Sigmoid colon (tissue), 4 donors: Measurements from ENCODE around the gene UBR7.

Source experiments
- EP300 ChIP-seq, 4 donors: sonication (generic); formaldehyde crosslinking; IDR thresholded peaks; one replicate each; pipeline ENCODE4 v1.6.1; 2017; ENCODE audit warnings: antibody characterized with exemption in 4 of 4
- POLR2A ChIP-seq, 2 donors: fragments of 450-650 bp; IDR thresholded peaks; one replicate each; pipeline ENCODE4 v1.6.1; 2016; ENCODE audit warnings: antibody characterized with exemption in 2 of 2, mild to moderate bottlenecking in 2 of 2, moderate library complexity in 2 of 2
- TF ChIP-seq, protein P1 (sequence below), 4 experiments: fragments of 450-650 bp in 3 of 4; fragments of 200-600 bp in 1 of 4; IDR thresholded peaks; one replicate each; pipeline ENCODE4 v1.5.1; 2016 to 2019; ENCODE audit warnings: antibody characterized with exemption in 4 of 4, mild to moderate bottlenecking in 3 of 4, moderate library complexity in 2 of 4

DNA sequence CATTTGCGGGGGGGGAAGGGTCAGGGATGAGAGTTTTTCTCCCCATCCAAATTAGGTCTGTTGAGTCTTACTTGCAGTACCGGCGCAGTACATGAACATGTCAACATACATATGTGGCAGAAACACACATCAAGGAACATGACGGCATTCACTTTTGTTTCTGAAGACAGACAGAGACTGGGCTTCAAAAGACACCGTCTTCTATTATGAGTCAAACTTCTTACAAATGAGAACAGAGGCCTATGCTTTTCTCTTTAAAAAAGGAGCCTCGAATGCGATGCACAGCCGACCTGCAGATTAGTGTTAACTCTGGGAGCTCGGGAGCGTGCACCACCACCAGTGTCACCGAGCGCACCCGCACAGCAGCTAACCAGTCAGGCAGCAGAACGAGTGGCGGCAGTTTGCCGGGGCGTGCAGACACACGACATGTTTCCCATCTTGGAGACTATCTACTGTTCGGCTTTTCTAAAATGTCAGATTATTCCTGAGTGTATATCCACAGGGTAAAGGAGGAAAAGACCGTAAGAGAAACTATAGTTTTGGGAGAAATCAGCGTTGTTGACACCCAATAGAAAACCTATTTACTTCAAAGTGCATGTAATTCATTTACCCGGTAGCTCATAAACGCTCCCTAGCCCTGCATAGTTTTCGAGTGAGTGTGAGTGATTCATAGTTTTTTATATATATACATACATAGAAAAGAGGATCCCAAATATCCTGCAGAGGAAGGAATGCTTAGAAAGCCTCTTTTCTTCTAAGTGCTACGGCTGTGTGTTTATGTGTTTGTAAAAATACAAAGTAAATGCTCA is 33.0 kb downstream of the UBR7 start:
- no peak for TF ChIP-seq POLR2A (IDR thresholded peaks at IDR 0.05)
- TF ChIP-seq, protein P1, sequence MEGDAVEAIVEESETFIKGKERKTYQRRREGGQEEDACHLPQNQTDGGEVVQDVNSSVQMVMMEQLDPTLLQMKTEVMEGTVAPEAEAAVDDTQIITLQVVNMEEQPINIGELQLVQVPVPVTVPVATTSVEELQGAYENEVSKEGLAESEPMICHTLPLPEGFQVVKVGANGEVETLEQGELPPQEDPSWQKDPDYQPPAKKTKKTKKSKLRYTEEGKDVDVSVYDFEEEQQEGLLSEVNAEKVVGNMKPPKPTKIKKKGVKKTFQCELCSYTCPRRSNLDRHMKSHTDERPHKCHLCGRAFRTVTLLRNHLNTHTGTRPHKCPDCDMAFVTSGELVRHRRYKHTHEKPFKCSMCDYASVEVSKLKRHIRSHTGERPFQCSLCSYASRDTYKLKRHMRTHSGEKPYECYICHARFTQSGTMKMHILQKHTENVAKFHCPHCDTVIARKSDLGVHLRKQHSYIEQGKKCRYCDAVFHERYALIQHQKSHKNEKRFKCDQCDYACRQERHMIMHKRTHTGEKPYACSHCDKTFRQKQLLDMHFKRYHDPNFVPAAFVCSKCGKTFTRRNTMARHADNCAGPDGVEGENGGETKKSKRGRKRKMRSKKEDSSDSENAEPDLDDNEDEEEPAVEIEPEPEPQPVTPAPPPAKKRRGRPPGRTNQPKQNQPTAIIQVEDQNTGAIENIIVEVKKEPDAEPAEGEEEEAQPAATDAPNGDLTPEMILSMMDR (IDR thresholded peaks at IDR 0.05): no peak
- no peak for TF ChIP-seq EP300 (IDR thresholded peaks at IDR 0.05)
